Activated CD8-positive, alpha-beta memory T cell treated with anti-CD3 and anti-CD28 coated beads, Interleukin-2, amount 10 ng/mL, durations not matched to agents 7 days and 5 days (primary cell): Measurements from ENCODE around the gene VAMP4. TPM values are rescaled to one million over a fixed set of nuclear protein-coding genes. Genes with fewer than 3 reads are reported as not detected.

Experiments
- ATAC-seq: fragments of 150-1000 bp; cut with Tn5 transposase; one replicate; pipeline ENCODE4 v1.10.0; 2021; ENCODE audit warnings: moderate library complexity
- CTCF ChIA-PET: fragments of 350-600 bp; sonication (Branson Sonifier 250); formaldehyde crosslinking; loops from one replicate; lab custom pipeline; 2021; ENCODE audit warnings: antibody characterized with exemption; lab: Charles Lee
- DNase-seq: peaks from one replicate; pipeline ENCODE4 v3.0.0-alpha.2; 2020
- H3K27ac Mint-ChIP-seq: one replicate; pipeline ENCODE4 v1.8.0; 2021; ENCODE audit warnings: mild to moderate bottlenecking, mixed read lengths
- H3K27me3 Mint-ChIP-seq: one replicate; pipeline ENCODE4 v1.8.0; 2021; ENCODE audit warnings: mixed read lengths
- H3K36me3 Mint-ChIP-seq: one replicate; pipeline ENCODE4 v1.8.0; 2021; ENCODE audit warnings: mild to moderate bottlenecking, mixed read lengths
- H3K4me1 Mint-ChIP-seq: one replicate; pipeline ENCODE4 v1.8.0; 2021; ENCODE audit warnings: mixed read lengths
- H3K4me3 Mint-ChIP-seq: one replicate; pipeline ENCODE4 v1.8.0; 2021; ENCODE audit warnings: mild to moderate bottlenecking, moderate library complexity, mixed read lengths
- H3K9me3 Mint-ChIP-seq: one replicate; pipeline ENCODE4 v1.8.0; 2022; ENCODE audit warnings: low read depth, mixed read lengths
- total RNA-seq, 2 experiments: library from RNA; stranded (reverse); gene quantifications; one replicate each; pipeline ENCODE4 v1.2.3, GENCODE V29; 2021

VAMP4 gene
- 10 to 100 TPM; 12.5 to 16.9 TPM for total RNA-seq

GRCh38 chr1:171741872-171742576, at the start of gene VAMP4:
VAMP4 (minus strand) TSS chr1:171742065; CDS start chr1:171738414, 3,651 bp downstream.
- peak; percentile 96 for ATAC-seq
- Mint-ChIP-seq H3K27me3 (no peaks in the 10 kb centered on the region), H3K4me1 (peaks cover 46% of the 10 kb centered on the region), H3K36me3 (peaks cover 12% of the 10 kb centered on the region), H3K27ac (peak within 1 kb of the TSS; percentile 98), H3K9me3 (no peaks in the 10 kb centered on the region), H3K4me3 (peak within 1 kb of the TSS; percentile 97)
- peak; percentile 90 for DNase-seq
- CTCF ChIA-PET, result interaction anchor here (1.0 to 5.7 kb wide), 11 partner anchors 12 to 917 kb away, joined by 3 to 34 read pairs (median 4); partner anchors contain the start of genes FASLG, METTL13 and PRRC2C

GRCh38 chr1:171790318-171790717, 48.5 kb upstream of the VAMP4 start:
- H3K9me3 Mint-ChIP-seq, result no peaks in the 10 kb centered on the region
- H3K4me3 Mint-ChIP-seq, result no peak overlapping the region
- H3K4me1 Mint-ChIP-seq, result peaks cover 61% of the 10 kb centered on the region
- H3K36me3 Mint-ChIP-seq, result peaks cover 76% of the 10 kb centered on the region
- DNase-seq (no peak), ATAC-seq (no peak)
- CTCF ChIA-PET, result interaction anchor here (0.6 kb wide), 1 partner anchor 16 kb away, joined by 3 read pairs; no protein-coding TSS in a partner anchor
- no peaks in the 10 kb centered on the region for H3K27me3 Mint-ChIP-seq
- no peak overlapping the region for H3K27ac Mint-ChIP-seq

GRCh38 chr1:171788696-171789095, 46.8 kb upstream of the VAMP4 start:
- no peaks in the 10 kb centered on the region for H3K27me3 Mint-ChIP-seq
- ATAC-seq, result no peak
- H3K4me3 Mint-ChIP-seq, result no peak overlapping the region
- CTCF ChIA-PET, result no interaction called here
- no peaks in the 10 kb centered on the region for H3K9me3 Mint-ChIP-seq
- peaks cover 71% of the 10 kb centered on the region for H3K36me3 Mint-ChIP-seq
- H3K27ac Mint-ChIP-seq, result no peak overlapping the region
- H3K4me1 Mint-ChIP-seq, result peaks cover 64% of the 10 kb centered on the region
- no peak for DNase-seq

- DNase-seq, result no peak
- no peaks in the 10 kb centered on the region for H3K9me3 Mint-ChIP-seq
- H3K36me3 Mint-ChIP-seq, result peaks cover 70% of the 10 kb centered on the region
- no peak for ATAC-seq
- CTCF ChIA-PET, result interaction anchor here (1.2 to 2.0 kb wide), 2 partner anchors 13 to 15 kb away, joined by 4 to 5 read pairs; no protein-coding TSS in a partner anchor
- no peak overlapping the region for H3K4me3 Mint-ChIP-seq
- H3K4me1 Mint-ChIP-seq, result peaks cover 64% of the 10 kb centered on the region
- no peaks in the 10 kb centered on the region for H3K27me3 Mint-ChIP-seq
- no peak overlapping the region for H3K27ac Mint-ChIP-seq
Measured at GRCh38 chr1:171787686-171788480, 46.0 kb upstream of the VAMP4 start.

- CTCF ChIA-PET, result interaction anchor here (1.2 to 2.0 kb wide), 2 partner anchors 14 to 16 kb away, joined by 4 to 5 read pairs; no protein-coding TSS in a partner anchor
- DNase-seq (no peak), ATAC-seq (no peak)
- Mint-ChIP-seq H3K9me3 (no peaks in the 10 kb centered on the region), H3K4me3 (no peak overlapping the region), H3K27ac (peak overlapping the region; percentile 88), H3K4me1 (peaks cover 65% of the 10 kb centered on the region), H3K27me3 (no peaks in the 10 kb centered on the region), H3K36me3 (peaks cover 63% of the 10 kb centered on the region)
Measured at GRCh38 chr1:171786534-171786933, 44.7 kb upstream of the VAMP4 start.

GRCh38 chr1:171785766-171786165, 43.9 kb upstream of the VAMP4 start:
- Mint-ChIP-seq H3K27ac (peak overlapping the region; percentile 88), H3K4me3 (no peak overlapping the region)
- CTCF ChIA-PET, result interaction anchor here (1.2 to 2.0 kb wide), 3 partner anchors 15 to 45 kb away, joined by 3 to 5 read pairs (median 4); no protein-coding TSS in a partner anchor

GRCh38 chr1:171784784-171785183, 42.9 kb upstream of the VAMP4 start:
- CTCF ChIA-PET, result interaction anchor here (0.9 to 1.4 kb wide), 4 partner anchors 16 to 300 kb away, joined by 3 to 6 read pairs (median 4); partner anchors contain the start of gene PRRC2C
- Mint-ChIP-seq H3K9me3 (no peaks in the 10 kb centered on the region), H3K36me3 (peaks cover 52% of the 10 kb centered on the region), H3K27me3 (no peaks in the 10 kb centered on the region), H3K4me1 (peaks cover 78% of the 10 kb centered on the region), H3K27ac (peak overlapping the region; percentile 88), H3K4me3 (peak overlapping the region; percentile 69)
- DNase-seq, result peak; percentile 54
- ATAC-seq, result no peak

More at GRCh38 chr1:171785766-171786165, 43.9 kb upstream of the VAMP4 start:
- DNase-seq (no peak), ATAC-seq (no peak)
- Mint-ChIP-seq H3K36me3 (peaks cover 59% of the 10 kb centered on the region), H3K9me3 (no peaks in the 10 kb centered on the region), H3K27me3 (no peaks in the 10 kb centered on the region), H3K4me1 (peaks cover 71% of the 10 kb centered on the region)

- Mint-ChIP-seq H3K4me3 (peak overlapping the region; percentile 99), H3K27ac (peak overlapping the region; percentile 88), H3K9me3 (no peaks in the 10 kb centered on the region), H3K27me3 (no peaks in the 10 kb centered on the region), H3K4me1 (peaks cover 78% of the 10 kb centered on the region), H3K36me3 (peaks cover 49% of the 10 kb centered on the region)
- CTCF ChIA-PET, result interaction anchor here (0.9 to 1.4 kb wide), 2 partner anchors 18 to 299 kb away, joined by 4 to 6 read pairs; partner anchors contain the start of gene PRRC2C
- DNase-seq, result no peak
- no peak for ATAC-seq
Measured at GRCh38 chr1:171783816-171784530, 42.1 kb upstream of the VAMP4 start.

GRCh38 chr1:171781176-171781875, 39.5 kb upstream of the VAMP4 start, which contains the start of gene METTL13:
METTL13 (plus strand) TSS chr1:171781660; CDS start chr1:171781968, 308 bp downstream.
- Mint-ChIP-seq H3K36me3 (peaks cover 27% of the 10 kb centered on the region), H3K9me3 (no peaks in the 10 kb centered on the region), H3K4me3 (peak within 1 kb of the TSS; percentile 99), H3K27ac (peak within 1 kb of the TSS; percentile 99), H3K27me3 (no peaks in the 10 kb centered on the region), H3K4me1 (peaks cover 59% of the 10 kb centered on the region)
- peak; percentile 96 for ATAC-seq
- DNase-seq, result peak; percentile 99
- CTCF ChIA-PET, result interaction anchor here (1.0 to 2.4 kb wide), 7 partner anchors 17 to 204 kb away, joined by 3 to 11 read pairs (median 4); partner anchors contain the start of gene VAMP4

- H3K4me1 Mint-ChIP-seq, result peaks cover 53% of the 10 kb centered on the region
- H3K27me3 Mint-ChIP-seq, result no peaks in the 10 kb centered on the region
- H3K9me3 Mint-ChIP-seq, result no peaks in the 10 kb centered on the region
- H3K27ac Mint-ChIP-seq, result peak overlapping the region; percentile 99
- H3K4me3 Mint-ChIP-seq, result peak overlapping the region; percentile 99
- ATAC-seq (no peak), DNase-seq (no peak)
- CTCF ChIA-PET, result interaction anchor here (0.8 to 2.4 kb wide), 7 partner anchors 18 to 203 kb away, joined by 3 to 11 read pairs (median 3); partner anchors contain the start of gene VAMP4
- peaks cover 21% of the 10 kb centered on the region for H3K36me3 Mint-ChIP-seq
Measured at GRCh38 chr1:171780583-171781175, 38.8 kb upstream of the VAMP4 start.

GRCh38 chr1:171772312-171772711, 30.4 kb upstream of the VAMP4 start:
- no peak for ATAC-seq
- Mint-ChIP-seq H3K27me3 (peaks cover 10% of the 10 kb centered on the region), H3K27ac (no peak overlapping the region), H3K36me3 (no peaks in the 10 kb centered on the region), H3K9me3 (no peaks in the 10 kb centered on the region), H3K4me1 (peaks cover under 1% of the 10 kb centered on the region), H3K4me3 (no peak overlapping the region)
- CTCF ChIA-PET, result no interaction called here
- DNase-seq, result no peak

GRCh38 chr1:171769754-171770153, 27.9 kb upstream of the VAMP4 start:
- Mint-ChIP-seq H3K4me3 (no peak overlapping the region), H3K36me3 (no peaks in the 10 kb centered on the region), H3K27me3 (peaks cover 12% of the 10 kb centered on the region), H3K4me1 (no peaks in the 10 kb centered on the region), H3K27ac (no peak overlapping the region), H3K9me3 (no peaks in the 10 kb centered on the region)
- no peak for ATAC-seq
- CTCF ChIA-PET, result no interaction called here
- no peak for DNase-seq
